ENCODE measurements around the gene RASGRP1.

RASGRP1 gene

GRCh38 chr15:38565287-38565670 lies 665 bp upstream of the RASGRP1 start:
- no peak for DNase-seq (ENCODE audit: low spot score)

- DNase-seq (ENCODE audit: low spot score), result peak; percentile 72
These were observed 693 bp downstream of the RASGRP1 start for GRCh38 chr15:38563723-38564519.

GRCh38 chr15:38562278-38562677 lies 2.3 kb downstream of the RASGRP1 start:
- DNase-seq (ENCODE audit: low spot score), result no peak

- DNase-seq (ENCODE audit: low spot score), result no peak
These were observed 4.1 kb downstream of the RASGRP1 start for GRCh38 chr15:38560456-38560926.

- DNase-seq (ENCODE audit: low spot score), result no peak
These were observed 4.8 kb downstream of the RASGRP1 start for GRCh38 chr15:38559636-38560307.

- no peak for DNase-seq (ENCODE audit: low spot score)
These were observed 5.5 kb downstream of the RASGRP1 start for GRCh38 chr15:38559131-38559530.

- DNase-seq (ENCODE audit: low spot score), result no peak
These were observed 6.1 kb downstream of the RASGRP1 start for GRCh38 chr15:38558372-38559059.

GRCh38 chr15:38557921-38558320 lies 6.7 kb downstream of the RASGRP1 start:
- no peak for DNase-seq (ENCODE audit: low spot score)

- no peak for DNase-seq (ENCODE audit: low spot score)
These were observed 8.8 kb downstream of the RASGRP1 start for GRCh38 chr15:38555686-38556334.

GRCh38 chr15:38554354-38554753 lies 10.3 kb downstream of the RASGRP1 start:
- DNase-seq (ENCODE audit: low spot score), result no peak

GRCh38 chr15:38553071-38553470 lies 11.5 kb downstream of the RASGRP1 start:
- DNase-seq (ENCODE audit: low spot score), result no peak

GRCh38 chr15:38551720-38552648 lies 12.6 kb downstream of the RASGRP1 start:
- DNase-seq (ENCODE audit: low spot score), result no peak

- DNase-seq (ENCODE audit: low spot score), result no peak
These were observed 15.4 kb downstream of the RASGRP1 start for GRCh38 chr15:38549222-38549621.

- no peak for DNase-seq (ENCODE audit: low spot score)
These were observed 17.2 kb downstream of the RASGRP1 start for GRCh38 chr15:38547255-38547997.

- DNase-seq (ENCODE audit: low spot score), result no peak
These were observed 19.4 kb downstream of the RASGRP1 start for GRCh38 chr15:38545179-38545578.

- no peak for DNase-seq (ENCODE audit: low spot score)
These were observed 23.6 kb downstream of the RASGRP1 start for GRCh38 chr15:38541026-38541425.

- no peak for DNase-seq (ENCODE audit: low spot score)
These were observed 24.1 kb downstream of the RASGRP1 start for GRCh38 chr15:38540510-38540909.

GRCh38 chr15:38539008-38539343 lies 25.6 kb downstream of the RASGRP1 start:
- DNase-seq (ENCODE audit: low spot score), result no peak

- no peak for DNase-seq (ENCODE audit: low spot score)
These were observed 26.1 kb downstream of the RASGRP1 start for GRCh38 chr15:38538328-38539007.

- no peak for DNase-seq (ENCODE audit: low spot score)
These were observed 28.4 kb downstream of the RASGRP1 start for GRCh38 chr15:38536201-38536676.
